GM19025 (cell line): ENCODE measurements around the gene TMEM200C.

Experiments used
- ATAC-seq: cut with Tn5 transposase; IDR thresholded peaks from one replicate; pipeline ENCODE4 v1.9.1; 2021; ENCODE audit warnings: mild to moderate bottlenecking, low read depth, moderate library complexity; ENCODE audit not compliant: unreplicated experiment

Gene TMEM200C

DNA sequence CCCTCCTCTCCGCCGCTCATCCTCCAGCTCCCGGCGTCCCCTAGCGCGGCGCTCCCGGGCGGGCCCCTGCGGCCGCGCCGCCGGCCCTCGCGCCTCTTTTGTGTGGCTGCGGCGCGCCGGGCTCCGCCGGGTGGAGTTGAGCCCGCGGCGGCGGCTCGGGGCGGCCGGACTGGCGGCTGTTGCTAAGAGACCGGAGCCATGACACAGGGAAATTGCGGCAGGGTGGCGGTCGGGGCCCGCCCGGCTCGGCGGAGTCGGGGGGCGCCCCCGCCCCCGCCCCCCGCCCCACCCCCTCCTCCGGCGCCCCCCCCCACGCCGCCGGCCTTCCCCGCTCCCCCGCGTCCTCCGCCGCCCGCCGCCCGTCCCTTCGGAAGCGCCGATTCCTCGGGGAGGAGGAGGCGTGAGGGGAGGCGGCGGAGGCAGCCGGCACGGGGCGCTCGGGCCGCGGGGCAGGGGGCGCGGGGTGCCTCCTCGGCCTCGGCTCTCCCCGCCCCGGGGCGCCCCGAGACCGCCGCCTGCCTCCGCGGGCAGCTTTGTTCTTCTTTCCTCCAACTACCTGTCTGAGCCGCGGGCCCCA lies at the start of gene TMEM200C:
Gene TMEM200C, minus strand, starts transcription at position 224 of the 577 bp plus-strand sequence. CDS start 3,459 bp downstream, outside the sequence.
- no peak for ATAC-seq

DNA sequence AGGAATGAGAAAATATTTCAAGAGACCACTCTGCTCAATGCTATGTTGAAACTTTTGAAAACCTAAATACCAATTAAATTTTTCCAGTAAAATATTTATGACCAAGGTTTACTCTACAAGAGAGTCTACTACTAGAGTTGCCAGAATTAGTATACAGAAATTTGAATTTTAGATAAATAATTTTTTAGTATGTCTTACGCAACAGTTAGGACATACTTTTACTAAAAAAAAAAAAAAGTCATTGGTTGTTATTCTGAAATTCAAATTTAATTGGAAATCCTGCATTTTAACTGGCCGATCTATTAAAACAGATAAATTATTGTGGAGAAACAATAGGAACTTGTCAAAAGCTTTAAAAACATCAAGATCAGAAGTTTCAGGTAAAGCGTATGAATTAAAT lies 49.1 kb upstream of the TMEM200C start:
- ATAC-seq: no peak

DNA sequence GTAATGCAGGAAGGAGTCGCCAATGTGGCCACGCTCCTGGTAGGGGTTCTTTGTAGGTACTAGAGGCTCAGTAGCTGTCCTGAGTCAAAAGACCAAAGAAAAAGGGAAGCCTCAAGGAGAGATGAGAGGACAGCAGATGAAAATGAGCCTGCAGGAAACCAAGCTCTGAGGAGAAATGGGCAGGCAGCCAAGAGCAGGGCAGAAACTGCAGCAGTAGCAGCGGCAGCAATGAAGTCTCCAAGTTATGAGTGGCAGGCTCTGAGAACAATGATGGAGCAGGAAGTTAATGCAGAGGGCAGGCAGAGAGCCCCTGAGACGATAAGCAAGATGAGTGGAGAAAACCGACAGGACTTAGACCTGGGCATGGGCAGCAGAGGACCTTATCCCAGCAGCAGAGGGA lies 48.2 kb upstream of the TMEM200C start:
- ATAC-seq: no peak

DNA sequence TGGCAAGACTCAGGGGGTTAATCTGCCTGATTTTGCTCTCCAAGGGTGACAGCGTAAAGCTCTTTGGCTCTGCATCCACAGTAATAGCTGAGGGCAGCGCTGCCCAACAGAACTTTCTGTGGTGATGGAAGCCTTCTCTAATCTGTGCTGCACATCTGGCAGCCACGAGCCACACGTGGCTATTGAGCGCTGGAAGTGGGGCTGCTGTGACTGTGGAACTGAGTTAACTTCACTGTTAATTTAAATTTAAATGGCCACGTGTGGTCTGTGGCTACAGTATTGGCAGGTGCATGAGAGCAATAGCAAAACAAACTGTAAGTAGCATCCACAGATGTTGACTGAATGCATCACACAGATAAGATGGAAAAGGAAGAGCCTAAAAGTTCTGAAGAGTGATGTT lies 47.3 kb upstream of the TMEM200C start:
- ATAC-seq: no peak

DNA sequence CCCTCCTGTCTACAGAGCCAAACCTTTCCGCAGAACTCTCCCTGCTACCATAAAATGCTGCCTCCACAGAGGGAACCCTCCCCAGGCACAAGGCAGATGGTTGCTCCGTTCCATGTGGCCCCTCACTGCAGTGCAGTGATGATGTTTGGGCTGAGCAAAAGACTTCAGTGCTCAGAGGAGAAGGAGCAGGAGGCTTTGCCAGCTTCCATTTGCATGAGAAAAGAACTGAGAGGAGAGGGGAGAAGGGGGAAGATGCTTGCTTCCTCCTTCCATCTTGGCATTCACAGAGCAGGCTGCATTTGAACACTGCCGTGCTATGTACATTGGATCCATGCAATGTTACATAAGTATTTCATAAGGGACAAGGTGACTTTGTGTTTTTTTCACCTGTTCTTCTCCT lies 46.6 kb upstream of the TMEM200C start:
- no peak for ATAC-seq

DNA sequence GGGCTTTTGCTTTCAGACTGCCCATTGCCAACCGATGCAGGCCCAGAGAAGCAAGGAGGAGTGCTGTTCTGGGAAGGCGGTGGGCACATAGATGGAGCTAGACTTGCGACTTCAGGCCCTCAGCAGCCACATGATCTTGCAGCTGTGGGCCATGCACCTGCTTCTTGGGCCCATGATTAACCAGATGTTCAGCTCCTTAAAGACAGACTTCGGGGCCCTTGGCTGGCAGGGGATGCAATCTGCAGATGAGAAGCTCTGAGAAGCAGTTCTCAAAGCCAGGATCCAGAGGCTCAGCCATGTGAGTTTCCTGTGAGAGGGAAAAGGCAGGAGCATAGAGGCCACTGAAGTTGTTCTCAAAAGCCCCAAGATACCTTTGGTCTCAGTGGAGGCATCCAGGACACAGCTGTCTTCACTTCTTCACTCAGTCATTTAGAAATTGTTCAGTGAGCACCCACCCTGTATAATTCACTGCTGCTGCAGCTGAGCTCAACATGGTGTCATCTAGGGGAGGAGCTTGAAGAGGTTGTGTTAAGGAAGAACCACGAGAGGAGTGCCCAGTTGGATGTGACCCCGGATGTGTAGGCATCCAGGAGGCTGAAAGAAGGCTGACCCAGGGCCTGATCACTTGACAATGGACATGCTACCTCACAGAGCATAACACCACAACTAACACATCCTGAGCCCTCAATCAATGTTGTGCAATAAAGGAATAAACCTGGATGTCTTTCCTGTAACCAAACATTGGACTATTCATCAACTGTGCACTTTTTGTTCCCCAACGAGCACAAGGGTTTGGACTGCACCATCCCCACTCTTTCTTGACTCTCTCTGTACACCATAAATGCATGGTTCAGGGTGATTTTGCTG lies 44.7 kb upstream of the TMEM200C start:
- no peak for ATAC-seq

DNA sequence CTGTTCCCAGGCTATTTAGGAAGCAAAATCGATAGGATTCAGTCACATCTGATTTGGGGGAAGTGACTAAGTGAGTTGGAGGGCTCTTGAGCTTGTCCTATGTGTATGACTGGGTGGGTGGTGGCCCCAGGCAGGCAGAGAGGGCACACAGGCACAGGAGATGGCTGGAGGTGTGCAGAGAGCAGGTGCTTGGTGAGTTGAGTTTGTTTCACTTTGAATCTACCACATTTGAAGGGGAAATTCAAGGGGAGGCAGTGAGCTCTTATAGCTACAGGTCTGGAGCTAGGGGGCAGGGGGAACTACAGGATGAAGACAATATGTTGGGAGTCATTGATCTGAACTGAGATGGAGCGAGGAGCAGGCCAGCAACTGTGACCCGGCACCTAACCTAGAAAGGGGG lies 42.5 kb upstream of the TMEM200C start:
- no peak for ATAC-seq

DNA sequence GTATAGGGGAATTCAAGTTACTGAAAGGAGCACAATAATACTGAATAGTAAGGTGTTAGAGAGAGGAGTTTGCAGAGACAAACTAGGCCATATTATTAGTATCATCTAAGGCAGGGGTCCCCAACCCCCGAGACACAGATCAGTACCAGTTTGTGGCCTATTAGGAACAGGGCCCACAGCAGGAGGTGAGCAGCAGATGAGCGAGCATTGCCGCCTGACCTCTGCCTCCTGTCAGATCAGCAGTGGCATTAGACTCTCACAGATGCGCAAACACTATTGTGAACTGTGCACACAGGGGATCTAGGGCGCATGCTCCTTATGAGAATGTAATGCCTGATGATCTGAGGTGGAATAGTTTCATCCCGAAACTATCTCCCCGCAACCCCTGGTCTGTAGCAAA lies 41.8 kb upstream of the TMEM200C start:
- no peak for ATAC-seq

DNA sequence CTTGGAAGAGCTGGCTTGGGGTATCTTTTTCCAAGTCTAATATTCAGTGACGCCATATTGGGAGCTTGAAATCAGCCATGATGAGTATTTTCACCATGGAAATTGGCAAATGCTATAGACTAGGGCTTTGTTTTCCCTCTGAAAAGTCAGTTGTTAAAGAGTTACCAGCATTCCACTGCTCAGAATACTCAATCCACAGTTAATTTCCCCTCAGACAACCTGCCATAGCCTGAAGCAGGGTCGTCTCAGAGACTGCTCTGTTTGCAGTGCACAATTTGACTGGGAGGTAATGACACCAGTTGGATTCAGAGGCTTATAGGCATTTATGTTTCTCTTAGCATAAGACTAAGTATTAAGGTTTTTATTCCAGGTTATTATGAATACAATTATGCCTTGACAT lies 35.5 kb upstream of the TMEM200C start:
- ATAC-seq: no peak

DNA sequence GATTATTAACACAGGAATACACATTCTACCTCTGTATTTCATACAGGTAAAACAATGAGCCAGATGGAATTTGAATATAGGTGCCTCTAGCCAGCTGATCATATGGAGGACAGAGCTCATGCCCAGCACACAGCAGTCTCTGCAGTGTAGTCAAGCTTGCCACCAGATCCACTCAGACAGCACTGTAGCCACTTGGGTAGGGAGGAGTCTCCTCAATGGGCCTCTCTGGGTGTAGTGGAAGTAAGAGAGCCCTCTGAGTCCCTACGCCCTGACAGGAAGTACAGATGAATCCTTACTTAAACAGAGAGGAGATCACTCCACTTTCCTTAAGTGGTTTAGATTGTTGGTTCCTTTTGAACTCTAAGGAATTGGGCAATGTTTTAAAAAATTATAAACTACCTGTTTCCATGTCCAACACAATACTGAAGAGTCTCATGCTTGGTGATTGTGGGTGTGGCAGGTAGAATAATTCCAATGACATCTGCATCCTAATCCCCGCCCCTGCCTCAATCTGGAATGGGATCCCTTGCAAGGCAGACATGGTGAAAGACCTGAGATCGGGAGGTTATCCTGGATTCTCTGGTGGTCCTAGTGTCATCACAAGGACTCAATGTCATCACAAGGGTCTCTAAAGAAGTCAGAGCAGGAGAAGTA lies 23.0 kb upstream of the TMEM200C start:
- no peak for ATAC-seq

DNA sequence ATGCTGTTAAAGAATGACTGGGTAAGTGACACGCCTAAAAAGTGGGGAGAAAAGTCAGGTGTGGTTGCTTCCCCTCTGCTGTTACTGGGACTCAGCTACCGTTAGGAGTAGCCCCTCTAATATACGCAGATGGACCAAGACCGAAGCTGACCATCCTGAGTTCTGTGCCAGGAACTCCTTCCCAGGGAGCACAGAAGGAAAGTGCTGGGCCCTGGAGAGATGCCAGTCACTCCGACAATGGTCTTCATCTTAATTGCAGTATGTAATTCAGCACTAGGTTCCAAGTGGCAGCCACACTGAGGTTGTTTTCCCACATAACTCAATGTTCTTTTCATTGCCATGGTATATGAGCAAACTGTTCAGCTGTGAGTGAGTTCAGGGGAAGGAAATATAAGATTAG lies 19.6 kb upstream of the TMEM200C start:
- no peak for ATAC-seq

DNA sequence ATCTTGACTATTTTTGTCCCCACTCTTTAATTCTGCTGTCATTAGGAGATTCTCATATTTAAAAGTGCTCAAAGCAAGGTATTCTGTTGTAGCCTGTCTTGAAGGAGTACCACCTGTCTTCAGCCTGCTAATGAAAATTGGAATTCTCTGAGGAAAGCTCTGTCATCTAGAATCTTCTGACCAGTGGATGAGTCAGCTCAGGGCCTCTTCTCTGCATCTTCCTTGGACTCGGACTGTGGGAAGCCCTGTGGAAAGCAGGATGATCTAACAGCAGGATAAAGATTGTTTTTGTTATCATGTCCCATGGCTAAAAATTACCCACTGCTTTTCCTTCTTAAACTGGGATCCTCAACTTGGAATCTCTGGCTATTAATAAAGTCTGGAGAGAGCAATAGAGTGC lies 18.7 kb upstream of the TMEM200C start:
- ATAC-seq: no peak

DNA sequence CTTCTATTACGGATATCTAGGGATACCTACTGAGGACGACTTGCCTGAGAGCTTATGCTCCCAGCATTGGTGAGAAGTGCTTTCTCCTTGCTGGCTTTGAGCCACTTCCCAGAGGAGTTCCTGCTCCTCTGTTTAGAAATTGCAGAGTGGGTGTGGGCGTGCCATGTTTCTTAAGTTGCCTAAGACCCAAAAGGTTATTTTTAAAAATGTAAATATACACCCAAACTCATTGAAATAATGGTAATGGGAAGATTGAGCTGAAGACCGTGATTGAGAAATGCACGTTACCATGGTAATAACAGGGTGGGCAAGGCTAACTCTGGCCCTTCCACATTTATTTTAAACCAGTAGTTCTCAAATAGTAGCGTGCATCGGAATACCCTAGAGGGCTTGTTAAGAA lies 17.2 kb upstream of the TMEM200C start:
- no peak for ATAC-seq

DNA sequence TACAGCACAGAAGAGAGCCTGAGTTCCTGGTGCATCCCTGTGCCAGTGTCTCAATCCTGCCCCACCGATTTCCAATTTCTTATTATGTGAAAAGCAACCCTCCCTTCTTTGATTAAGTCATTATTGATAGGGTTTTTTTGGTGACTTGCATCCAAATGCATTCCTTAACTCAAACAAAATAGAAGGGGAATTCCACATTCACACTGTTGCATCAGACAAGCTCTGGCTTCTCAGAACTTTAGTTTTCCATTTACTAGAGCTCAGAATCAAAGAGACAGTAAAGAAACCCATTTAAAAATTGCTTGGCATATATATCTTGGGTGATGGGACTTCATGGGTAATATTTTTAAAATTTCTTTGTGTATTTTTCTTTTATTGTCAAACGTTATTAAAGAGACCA lies 13.8 kb upstream of the TMEM200C start:
- no peak for ATAC-seq

DNA sequence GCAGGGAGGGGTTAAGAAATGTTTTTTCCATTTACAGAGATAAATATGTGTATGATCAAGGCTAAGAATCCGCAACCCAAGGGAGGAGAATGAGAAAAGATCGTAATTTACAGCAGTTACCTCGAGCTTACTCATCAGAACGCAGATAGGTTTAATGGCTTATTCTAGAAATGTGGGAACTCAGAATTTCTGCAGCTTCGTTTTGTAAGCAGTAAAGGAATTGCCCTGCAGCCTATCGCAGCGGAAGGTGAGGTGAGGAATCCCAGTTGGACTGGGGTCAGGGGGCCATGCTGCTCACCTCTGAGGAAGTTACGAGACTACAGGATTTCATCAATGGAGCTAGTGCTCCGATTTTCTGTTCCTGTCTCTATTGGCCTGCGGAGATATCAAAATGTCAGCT lies 8.1 kb upstream of the TMEM200C start:
- ATAC-seq: no peak

DNA sequence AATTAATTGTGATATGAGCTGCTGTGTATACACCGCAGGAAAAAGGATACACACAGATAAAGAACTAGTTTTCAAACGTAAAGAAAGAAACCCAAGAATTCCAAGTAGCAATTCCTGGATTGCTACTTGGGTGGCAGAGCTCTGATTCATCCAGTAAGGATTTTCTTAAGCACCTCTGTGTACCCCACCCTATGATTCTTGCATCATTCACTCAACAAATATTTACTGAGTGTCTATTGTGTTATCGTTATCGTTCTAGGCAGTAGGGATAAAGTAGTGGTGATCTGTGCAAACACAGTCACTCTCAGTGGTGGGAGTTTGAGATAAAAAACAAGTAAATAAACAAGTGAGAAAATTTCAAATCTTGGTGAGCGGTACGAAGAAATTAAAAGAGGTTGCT lies 4.9 kb upstream of the TMEM200C start:
- no peak for ATAC-seq

DNA sequence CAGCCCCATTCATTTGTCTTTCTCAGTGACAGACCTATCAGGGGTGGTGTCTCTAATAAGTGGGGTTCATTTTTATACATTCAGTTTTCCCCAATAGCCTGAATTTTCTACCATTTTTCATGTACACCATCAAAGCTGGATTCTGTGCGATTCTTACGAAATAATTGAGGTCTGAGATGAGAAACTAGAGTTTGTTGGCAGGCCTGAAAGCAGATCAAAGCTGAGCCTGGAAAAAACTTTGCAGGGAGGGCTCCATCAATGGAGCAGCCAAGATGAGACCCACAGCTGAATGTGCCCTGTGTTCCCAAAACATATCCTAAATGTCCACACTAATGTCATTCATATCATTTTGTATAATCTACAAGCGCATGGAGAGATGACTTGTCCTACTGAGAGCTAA lies 4.5 kb upstream of the TMEM200C start:
- ATAC-seq: no peak

DNA sequence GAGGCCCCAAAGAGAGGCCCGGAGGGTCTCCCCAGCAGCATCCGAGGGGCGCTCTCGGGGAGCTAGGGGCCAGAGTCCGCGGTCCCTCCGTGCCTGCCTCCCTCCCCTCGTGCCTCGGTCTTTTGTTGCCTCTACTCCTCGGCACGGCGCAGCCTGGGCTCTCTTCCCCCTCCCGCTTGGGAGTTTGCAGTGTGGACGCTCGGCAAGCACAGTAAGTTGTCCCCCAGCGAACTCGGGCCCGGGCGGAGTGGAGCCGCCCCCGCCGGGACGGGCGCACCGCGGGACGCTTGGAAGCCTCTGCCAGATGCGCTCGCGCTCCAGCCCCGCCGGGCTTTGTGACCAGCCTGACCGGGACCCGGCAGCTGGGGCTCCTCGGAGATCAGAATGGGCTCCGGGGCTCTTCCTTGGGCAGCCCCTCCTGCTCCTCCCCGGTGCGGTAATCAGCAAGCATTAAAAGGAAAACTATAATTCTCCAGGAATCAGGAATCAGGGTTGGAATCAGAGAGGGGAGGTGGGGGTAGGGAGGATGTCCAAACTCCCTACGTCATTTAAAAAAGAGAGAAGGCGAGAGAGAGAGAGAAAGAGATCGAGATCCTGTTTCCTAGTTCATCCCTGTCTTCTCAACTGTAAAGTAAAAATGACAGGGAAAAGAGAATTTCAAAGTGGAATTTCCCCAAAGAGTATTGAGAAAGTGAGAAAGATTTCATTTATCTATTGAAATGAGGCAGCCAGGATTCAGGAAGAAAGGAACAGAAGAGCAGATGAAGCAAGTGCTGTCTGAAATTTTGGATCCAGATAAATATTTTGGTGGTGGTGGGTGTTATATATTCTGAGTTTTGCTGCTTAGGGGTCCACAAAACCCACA lies 786 bp upstream of the TMEM200C start:
- ATAC-seq: no peak

DNA sequence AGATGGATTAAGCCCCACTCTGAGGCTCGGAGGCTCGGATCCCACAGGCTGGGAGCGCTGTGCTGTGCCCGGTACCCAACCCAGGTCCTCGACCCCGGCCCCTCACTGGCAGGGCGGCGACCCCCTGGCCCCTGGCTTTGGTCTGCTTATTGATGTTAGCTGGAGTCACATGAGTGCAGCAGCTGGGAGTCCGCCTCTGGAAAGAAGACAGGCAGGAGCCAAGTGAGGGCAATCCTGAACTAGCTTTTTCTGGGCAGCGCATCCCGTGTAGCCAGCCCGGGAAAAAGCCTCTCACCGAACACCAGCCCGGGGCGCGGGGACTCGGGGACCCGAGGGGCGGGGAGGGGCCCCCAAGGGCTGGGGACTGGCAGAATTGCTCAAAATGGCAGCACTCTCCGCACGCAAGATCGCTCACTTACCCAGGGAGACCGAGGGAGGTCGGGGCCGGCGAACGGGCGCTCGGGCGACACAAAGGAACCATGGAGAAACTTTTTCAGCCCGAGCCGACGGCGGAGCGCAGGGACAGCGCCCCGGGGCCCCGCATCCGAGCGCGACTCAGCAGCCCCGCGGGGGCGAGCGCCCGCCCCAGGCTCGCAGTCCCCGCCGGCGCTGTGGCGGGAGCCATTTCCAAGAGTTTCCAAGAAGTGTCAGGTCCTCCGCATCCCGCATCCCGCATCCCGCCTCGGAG lies 567 bp downstream of the TMEM200C start:
- no peak for ATAC-seq

DNA sequence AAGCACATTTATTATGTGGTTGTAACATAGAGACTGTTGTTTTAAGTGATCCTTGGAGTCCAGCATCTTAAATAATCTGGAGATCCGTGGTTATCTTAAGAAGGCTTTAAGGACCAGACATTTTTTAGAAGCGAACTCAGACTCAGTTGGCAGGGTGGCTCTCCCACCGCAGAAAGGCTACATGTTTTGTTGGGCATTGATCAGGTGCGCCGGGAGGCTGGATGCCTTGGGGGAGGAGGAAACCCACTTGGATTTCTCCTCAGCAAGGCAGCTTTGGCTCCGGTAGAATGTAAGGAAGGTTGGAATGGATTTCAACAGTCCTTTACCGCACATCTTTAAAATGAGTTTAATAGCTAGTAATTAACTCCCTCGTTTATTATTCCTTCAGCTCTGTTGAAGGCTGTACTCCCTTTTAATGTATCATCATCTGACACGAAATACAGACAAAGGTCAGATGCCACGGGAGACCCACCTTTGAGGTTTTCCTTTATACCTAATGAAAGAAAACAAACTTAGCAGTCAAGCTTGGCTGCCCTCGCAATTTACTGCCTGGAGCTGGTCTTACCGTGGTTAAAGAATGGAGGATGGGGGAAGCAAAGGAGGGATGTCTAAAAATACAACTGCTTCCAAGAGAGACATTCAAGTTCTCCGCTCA lies 1.2 kb downstream of the TMEM200C start:
- no peak for ATAC-seq
